ENCODE data around the gene MIB2.

GRCh38 chr1:1617516-1617915 is 2.2 kb downstream of the MIB2 start:
- TF ChIP-seq EZH2 (IDR thresholded peaks at IDR 0.05) (no peak), POLR2AphosphoS5 (IDR thresholded peaks at IDR 0.05; ENCODE audit: borderline replicate concordance, low read depth, low read length) (no peak)
